ENCODE data around the gene KCNIP1. TPM values are rescaled to one million over a fixed set of nuclear protein-coding genes. Genes with fewer than 3 reads are reported as not detected.

The KCNIP1 gene
- total and polyA plus RNA-seq, 7 donors, result 0.03 TPM; not detected in 6

GRCh38 chr5:170738840-170739239 is 235.0 kb downstream of the KCNIP1 start:
- H3K4me1 ChIP-seq, result no peaks in the 10 kb centered on the region
- peaks cover 5% of the 10 kb centered on the region for H3K9me3 ChIP-seq
- no peak overlapping the region for H3K4me3 ChIP-seq
- intact Hi-C loops (cut with DNase I), result no loop called here
- DNase-seq (no peak), ATAC-seq (no peak)
- no peak for TF ChIP-seq CTCF (IDR thresholded peaks at IDR 0.05)
- no peak overlapping the region for H3K27ac ChIP-seq
- H3K36me3 ChIP-seq (ENCODE audit: insufficient read depth in 1 of 2, low read depth in 1 of 2), result no peaks in the 10 kb centered on the region
- H3K27me3 ChIP-seq (ENCODE audit: insufficient read depth in 3 of 3, low read length in 2 of 3), result peaks cover 0 to 8% (median 0%) of the 10 kb centered on the region in 3 donors
- 56 to 86% (median 61%) methylated on average over 3 of the region's 3 CpGs for WGBS, 3 donors

- H3K27ac ChIP-seq, result no peak overlapping the region
- WGBS, 3 donors, result 90 to 97% (median 93%) methylated on average over 4 of the region's 4 CpGs
- no peak for TF ChIP-seq CTCF (IDR thresholded peaks at IDR 0.05)
- peaks cover 0 to 14% (median 3%) of the 10 kb centered on the region in 3 donors for H3K27me3 ChIP-seq (ENCODE audit: insufficient read depth in 3 of 3, low read length in 2 of 3)
- H3K36me3 ChIP-seq (ENCODE audit: insufficient read depth in 1 of 2, low read depth in 1 of 2), result no peaks in the 10 kb centered on the region
- intact Hi-C loops (cut with DNase I), result no loop called here
- H3K4me3 ChIP-seq, result no peak overlapping the region
- no peaks in the 10 kb centered on the region for H3K4me1 ChIP-seq
- DNase-seq (no peak), ATAC-seq (no peak)
- H3K9me3 ChIP-seq, result peaks cover 5% of the 10 kb centered on the region
Observed at GRCh38 chr5:170739446-170739845, 235.6 kb downstream of the KCNIP1 start.

- intact Hi-C loops (cut with DNase I), result loop anchor here in 1 of 2 donors (10.0 kb wide), 2 partner anchors 54 to 594 kb away; no protein-coding TSS in a partner anchor
- no peak overlapping the region for H3K4me3 ChIP-seq
- TF ChIP-seq CTCF (IDR thresholded peaks at IDR 0.05), result no peak
- H3K36me3 ChIP-seq (ENCODE audit: insufficient read depth in 1 of 2, low read depth in 1 of 2), result no peaks in the 10 kb centered on the region
- no peak overlapping the region for H3K27ac ChIP-seq
- no peak for ATAC-seq
- H3K4me1 ChIP-seq, result no peaks in the 10 kb centered on the region
- WGBS, 3 donors, result 71 to 84% (median 81%) methylated on average over 3 of the region's 3 CpGs
- DNase-seq, result no peak
- H3K27me3 ChIP-seq (ENCODE audit: insufficient read depth in 3 of 3, low read length in 2 of 3), result peaks cover 0 to 26% (median 8%) of the 10 kb centered on the region in 3 donors
- no peaks in the 10 kb centered on the region for H3K9me3 ChIP-seq
Observed at GRCh38 chr5:170740551-170741205, 236.9 kb downstream of the KCNIP1 start.

- Histone ChIP-seq H3K9me3 (no peaks in the 10 kb centered on the region), H3K4me1 (no peaks in the 10 kb centered on the region), H3K27me3 (ENCODE audit: insufficient read depth in 3 of 3, low read length in 2 of 3) (peaks cover 0 to 20% (median 8%) of the 10 kb centered on the region in 3 donors), H3K4me3 (no peak overlapping the region), H3K27ac (no peak overlapping the region), H3K36me3 (ENCODE audit: insufficient read depth in 1 of 2, low read depth in 1 of 2) (no peaks in the 10 kb centered on the region)
- ATAC-seq (no peak), DNase-seq (no peak)
- TF ChIP-seq CTCF (IDR thresholded peaks at IDR 0.05), result no peak
- intact Hi-C loops (cut with DNase I), result loop anchor here in 1 of 2 donors (10.0 kb wide), 2 partner anchors 53 to 593 kb away; no protein-coding TSS in a partner anchor
- WGBS, 3 donors, result 64 to 68% (median 66%) methylated on average over 8 of the region's 8 CpGs
Observed at GRCh38 chr5:170741801-170742200, 238.0 kb downstream of the KCNIP1 start.

GRCh38 chr5:170743876-170744212 is 240.0 kb downstream of the KCNIP1 start:
- H3K4me1 ChIP-seq, result no peaks in the 10 kb centered on the region
- no peak overlapping the region for H3K4me3 ChIP-seq
- H3K36me3 ChIP-seq (ENCODE audit: insufficient read depth in 1 of 2, low read depth in 1 of 2), result no peaks in the 10 kb centered on the region
- H3K9me3 ChIP-seq, result no peaks in the 10 kb centered on the region
- DNase-seq (no peak), ATAC-seq (no peak)
- intact Hi-C loops (cut with DNase I), result loop anchor here (1.0 to 10.0 kb wide), 4 partner anchors 48 to 593 kb away; no protein-coding TSS in a partner anchor
- WGBS, 3 donors, result 9 to 11% (median 10%) methylated on average over 12 of the region's 12 CpGs
- TF ChIP-seq CTCF (IDR thresholded peaks at IDR 0.05), result no peak
- peaks cover 0 to 20% (median 8%) of the 10 kb centered on the region in 3 donors for H3K27me3 ChIP-seq (ENCODE audit: insufficient read depth in 3 of 3, low read length in 2 of 3)
- no peak overlapping the region for H3K27ac ChIP-seq

Data from psoas muscle (tissue), 8 donors.